Mesendoderm (in vitro differentiated cells): ENCODE measurements around the gene MSANTD3.

Source experiments
- DNase-seq: peaks from one replicate; pipeline ENCODE4 v3.0.0; 2013
- H2AK5ac ChIP-seq: 2 replicates; pipeline ENCODE4 v1.6.1; 2013; ENCODE audit warnings: low read length, inconsistent platforms
- H2BK120ac ChIP-seq: 2 replicates; pipeline ENCODE4 v1.6.1; 2013; ENCODE audit warnings: low read depth, mild to moderate bottlenecking, low read length, moderate library complexity, mixed read lengths
- H2BK15ac ChIP-seq: replicated peaks from 2 replicates; pipeline ENCODE4 v1.6.1; 2013; ENCODE audit warnings: low read depth, mild to moderate bottlenecking, moderate library complexity
- H2BK5ac ChIP-seq: 2 replicates; pipeline ENCODE4 v1.6.1; 2013; ENCODE audit warnings: low read length, inconsistent platforms
- H3K18ac ChIP-seq: 2 replicates; pipeline ENCODE4 v1.6.1; 2013; ENCODE audit warnings: mild to moderate bottlenecking, low read length, mixed read lengths
- H3K23ac ChIP-seq: one replicate; pipeline ENCODE4 v1.6.1; 2013; ENCODE audit warnings: low read length
- H3K27ac ChIP-seq: 2 replicates; pipeline ENCODE4 v1.5.1; 2013; ENCODE audit warnings: low read depth, mild to moderate bottlenecking, inconsistent platforms, low read length, moderate library complexity
- H3K27me3 ChIP-seq: 2 replicates; pipeline ENCODE4 v1.6.1; 2013; ENCODE audit warnings: low read length, control low read depth, mild to moderate bottlenecking, inconsistent platforms; ENCODE audit not compliant: insufficient read depth, poor library complexity
- H3K36me3 ChIP-seq: 2 replicates; pipeline ENCODE4 v1.6.1; 2013; ENCODE audit warnings: low read length, inconsistent platforms; ENCODE audit not compliant: control insufficient read depth, insufficient read depth
- H3K4ac ChIP-seq: one replicate; pipeline ENCODE4 v1.6.1; 2013; ENCODE audit warnings: low read depth, mild to moderate bottlenecking, low read length, moderate library complexity
- H3K4me1 ChIP-seq: 2 replicates; pipeline ENCODE4 v1.6.1; 2013; ENCODE audit warnings: low read depth, low read length, inconsistent platforms; ENCODE audit not compliant: control insufficient read depth
- H3K4me2 ChIP-seq: 2 replicates; pipeline ENCODE4 v1.6.1; 2013; ENCODE audit warnings: low read length
- H3K4me3 ChIP-seq: 2 replicates; pipeline ENCODE4 v1.5.1; 2013; ENCODE audit warnings: mild to moderate bottlenecking, low read length
- H3K56ac ChIP-seq: one replicate; pipeline ENCODE4 v1.6.1; 2013; ENCODE audit warnings: low read length
- H3K79me1 ChIP-seq: 2 replicates; pipeline ENCODE4 v1.6.1; 2013; ENCODE audit warnings: low read length, inconsistent platforms
- H3K79me2 ChIP-seq: 2 replicates; pipeline ENCODE4 v1.6.1; 2013; ENCODE audit warnings: mild to moderate bottlenecking, low read length; ENCODE audit not compliant: control insufficient read depth, insufficient read depth
- H3K9ac ChIP-seq: 2 replicates; pipeline ENCODE4 v1.6.1; 2013; ENCODE audit warnings: low read length, inconsistent platforms
- H4K5ac ChIP-seq: one replicate; pipeline ENCODE4 v1.6.1; 2013; ENCODE audit warnings: low read length
- H4K8ac ChIP-seq: one replicate; pipeline ENCODE4 v1.6.1; 2013; ENCODE audit warnings: low read depth, mild to moderate bottlenecking, control low read depth, low read length, moderate library complexity
- WGBS: extraction: QIAGEN DNeasy Blood & Tissue Kit; methylation state at CpG from one replicate; pipeline ENCODE4 v1.1.7; 2013; ENCODE audit warnings: low lambda C conversion rate, missing lambda C conversion rate; ENCODE audit not compliant: insufficient coverage; ENCODE audit errors: extremely low coverage; 5-methylcytosine and 5-hydroxymethylcytosine counted together

MSANTD3 gene

GRCh38 chr9:100396769-100397168 is 30.2 kb upstream of the MSANTD3 start:
- no peak overlapping the region for H2BK120ac ChIP-seq
- no peak overlapping the region for H3K4me3 ChIP-seq

GRCh38 chr9:100397529-100398266 is 29.2 kb upstream of the MSANTD3 start:
- Histone ChIP-seq H2BK5ac (no peak overlapping the region), H3K23ac (no peak overlapping the region), H3K4me1 (no peaks in the 10 kb centered on the region), H4K8ac (no peak overlapping the region), H3K18ac (no peak overlapping the region), H3K56ac (no peak overlapping the region), H3K27ac (no peak overlapping the region), H3K36me3 (no peaks in the 10 kb centered on the region), H2BK120ac (no peak overlapping the region), H2BK15ac (no peak overlapping the region), H3K4me2 (no peak overlapping the region), H3K4me3 (no peak overlapping the region), H3K27me3 (no peaks in the 10 kb centered on the region), H4K5ac (no peak overlapping the region), H3K9ac (no peak overlapping the region), H3K79me2 (no peaks in the 10 kb centered on the region), H2AK5ac (no peak overlapping the region), H3K79me1 (no peaks in the 10 kb centered on the region), H3K4ac (no peak overlapping the region)
- WGBS = no CpG with 5 or more reads among the region's 3 CpGs
- no peak for DNase-seq

More at GRCh38 chr9:100396769-100397168, 30.2 kb upstream of the MSANTD3 start:
- Histone ChIP-seq H3K4me1 (no peaks in the 10 kb centered on the region), H3K36me3 (no peaks in the 10 kb centered on the region), H3K56ac (no peak overlapping the region), H3K4me2 (no peak overlapping the region), H3K79me1 (no peaks in the 10 kb centered on the region), H3K79me2 (no peaks in the 10 kb centered on the region), H4K8ac (no peak overlapping the region), H3K18ac (no peak overlapping the region), H2AK5ac (no peak overlapping the region), H3K23ac (no peak overlapping the region), H3K27me3 (no peaks in the 10 kb centered on the region), H2BK5ac (no peak overlapping the region), H3K9ac (no peak overlapping the region), H4K5ac (no peak overlapping the region), H3K4ac (no peak overlapping the region), H3K27ac (no peak overlapping the region), H2BK15ac (no peak overlapping the region)
- DNase-seq = no peak
- WGBS = no CpG with 5 or more reads among the region's 9 CpGs

- no peaks in the 10 kb centered on the region for H3K4me1 ChIP-seq
- no peak overlapping the region for H2BK15ac ChIP-seq
- no peaks in the 10 kb centered on the region for H3K79me2 ChIP-seq
- H2BK120ac ChIP-seq = no peak overlapping the region
- no peak overlapping the region for H3K27ac ChIP-seq
- no peak overlapping the region for H4K8ac ChIP-seq
- H3K9ac ChIP-seq = no peak overlapping the region
- H3K4me3 ChIP-seq = no peak overlapping the region
- no peak overlapping the region for H3K23ac ChIP-seq
- no peak overlapping the region for H3K4me2 ChIP-seq
- no peaks in the 10 kb centered on the region for H3K27me3 ChIP-seq
- no peak overlapping the region for H2AK5ac ChIP-seq
- no peaks in the 10 kb centered on the region for H3K36me3 ChIP-seq
- no peak overlapping the region for H3K18ac ChIP-seq
- H3K79me1 ChIP-seq = no peaks in the 10 kb centered on the region
- no peak overlapping the region for H3K4ac ChIP-seq
- WGBS = no CpG with 5 or more reads among the region's 1 CpG
- peak; percentile 21 for DNase-seq
- H4K5ac ChIP-seq = no peak overlapping the region
- H2BK5ac ChIP-seq = no peak overlapping the region
- H3K56ac ChIP-seq = no peak overlapping the region
Measured at GRCh38 chr9:100401042-100401441, 25.9 kb upstream of the MSANTD3 start.

GRCh38 chr9:100406962-100407361 is 20.0 kb upstream of the MSANTD3 start:
- Histone ChIP-seq H3K36me3 (no peaks in the 10 kb centered on the region), H3K27ac (no peak overlapping the region), H2BK120ac (no peak overlapping the region), H3K18ac (no peak overlapping the region), H3K23ac (no peak overlapping the region), H4K8ac (no peak overlapping the region), H3K79me2 (no peaks in the 10 kb centered on the region), H2BK5ac (no peak overlapping the region), H3K4me2 (no peak overlapping the region), H3K4me1 (peaks cover 3% of the 10 kb centered on the region), H2AK5ac (no peak overlapping the region), H3K56ac (no peak overlapping the region), H4K5ac (no peak overlapping the region), H3K4ac (no peak overlapping the region), H3K4me3 (no peak overlapping the region), H3K9ac (no peak overlapping the region), H2BK15ac (no peak overlapping the region), H3K27me3 (no peaks in the 10 kb centered on the region), H3K79me1 (no peaks in the 10 kb centered on the region)
- no peak for DNase-seq
- no CpG with 5 or more reads among the region's 1 CpG for WGBS

GRCh38 chr9:100408546-100409175 is 18.3 kb upstream of the MSANTD3 start:
- no peak overlapping the region for H2BK5ac ChIP-seq
- H3K27me3 ChIP-seq = no peaks in the 10 kb centered on the region
- no peak overlapping the region for H2BK15ac ChIP-seq
- no peak overlapping the region for H3K23ac ChIP-seq
- H3K56ac ChIP-seq = no peak overlapping the region
- DNase-seq = no peak
- peaks cover 3% of the 10 kb centered on the region for H3K4me1 ChIP-seq
- WGBS = no CpG with 5 or more reads among the region's 5 CpGs
- H3K36me3 ChIP-seq = no peaks in the 10 kb centered on the region
- no peaks in the 10 kb centered on the region for H3K79me2 ChIP-seq
- H3K27ac ChIP-seq = no peak overlapping the region
- H3K4ac ChIP-seq = no peak overlapping the region
- no peak overlapping the region for H4K5ac ChIP-seq
- no peak overlapping the region for H4K8ac ChIP-seq
- H2BK120ac ChIP-seq = no peak overlapping the region
- no peak overlapping the region for H2AK5ac ChIP-seq
- no peak overlapping the region for H3K18ac ChIP-seq
- H3K4me3 ChIP-seq = no peak overlapping the region
- no peak overlapping the region for H3K9ac ChIP-seq
- H3K4me2 ChIP-seq = no peak overlapping the region
- H3K79me1 ChIP-seq = no peaks in the 10 kb centered on the region
